GM19351 (cell line): Measurements from ENCODE around the gene ZNF766.
"Not testable (repeated sequence)": the region's sequence is repeated elsewhere in the genome, so short reads cannot be mapped to it uniquely, and the experiment has no call there.

Experiments used
- ATAC-seq: cut with Tn5 transposase; IDR thresholded peaks from one replicate; pipeline ENCODE4 v1.9.1; 2021; ENCODE audit warnings: mild to moderate bottlenecking, moderate library complexity; ENCODE audit not compliant: unreplicated experiment

ZNF766 gene

GRCh38 chr19:52274191-52274590 lies 4.8 kb downstream of the ZNF766 start:
- ATAC-seq, result no peak

GRCh38 chr19:52275988-52276387 lies 6.6 kb downstream of the ZNF766 start:
- ATAC-seq, result no peak

GRCh38 chr19:52277471-52277870 lies 8.1 kb downstream of the ZNF766 start:
- no peak for ATAC-seq

GRCh38 chr19:52286256-52286655 lies 16.9 kb downstream of the ZNF766 start:
- no peak for ATAC-seq

GRCh38 chr19:52291781-52292180 lies 22.4 kb downstream of the ZNF766 start:
- no peak for ATAC-seq

GRCh38 chr19:52292946-52293345 lies 23.6 kb downstream of the ZNF766 start:
- not testable (repeated sequence) for ATAC-seq

GRCh38 chr19:52296400-52296772 lies 27.0 kb downstream of the ZNF766 start:
- no peak for ATAC-seq

- no peak for ATAC-seq
Measured at GRCh38 chr19:52296773-52297600, 27.6 kb downstream of the ZNF766 start, which contains the start of gene ZNF480. TSS of gene ZNF480 (plus strand) at chr19:52297169. CDS start at chr19:52300413, 3,244 bp downstream.

- no peak for ATAC-seq
Measured at GRCh38 chr19:52297601-52298364, 28.4 kb downstream of the ZNF766 start.

- ATAC-seq, result no peak
Measured at GRCh38 chr19:52307275-52307674, 37.9 kb downstream of the ZNF766 start.

- ATAC-seq, result no peak
Measured at GRCh38 chr19:52322429-52322828, 53.0 kb downstream of the ZNF766 start.

- no peak for ATAC-seq
Measured at GRCh38 chr19:52331757-52332156, 62.4 kb downstream of the ZNF766 start.

- no peak for ATAC-seq
Measured at GRCh38 chr19:52335768-52336116, 66.4 kb downstream of the ZNF766 start.

- ATAC-seq, result no peak
Measured at GRCh38 chr19:52336117-52336790, 66.9 kb downstream of the ZNF766 start, which contains the start of gene ZNF610. TSS of gene ZNF610 (plus strand) at chr19:52336243. CDS start at chr19:52349173, 12,930 bp downstream.

- ATAC-seq, result no peak
Measured at GRCh38 chr19:52336791-52337381, 67.5 kb downstream of the ZNF766 start.

GRCh38 chr19:52339022-52339421 lies 69.6 kb downstream of the ZNF766 start:
- ATAC-seq, result not testable (repeated sequence)

- ATAC-seq, result no peak
Measured at GRCh38 chr19:52343548-52343947, 74.2 kb downstream of the ZNF766 start.

GRCh38 chr19:52345162-52345561 lies 75.8 kb downstream of the ZNF766 start:
- ATAC-seq, result no peak
